ENCODE results near the gene LYRM2. TPM values are rescaled to one million over a fixed set of nuclear protein-coding genes. Genes with fewer than 3 reads are reported as not detected.

The LYRM2 gene
- total and polyA plus RNA-seq, 9 of the 15 experiments (the other 6 are each of a cell fraction or from before 2014, with no cell fraction given), result 13.9 to 115 (median 42.9) TPM

GRCh38 chr6:89580997-89581666, 57.4 kb downstream of the LYRM2 start (continued):
- TF ChIP-seq ZNF644 (tag; IDR thresholded peaks at IDR 0.05; ENCODE audit: low read depth) (no peak), MTA3 (IDR thresholded peaks at IDR 0.05; ENCODE audit: borderline replicate concordance) (no peak), NFXL1 (CRISPR knock-in tag; IDR thresholded peaks at IDR 0.05) (no peak), EWSR1 (IDR thresholded peaks at IDR 0.05; ENCODE audit: borderline replicate concordance, low read depth, partially characterized antibody) (no peak), SAFB2 (IDR thresholded peaks at IDR 0.05; ENCODE audit: borderline replicate concordance, low read depth, low read length, severe bottlenecking) (no peak), POU5F1 (IDR thresholded peaks at IDR 0.05; ENCODE audit: borderline replicate concordance, low read depth, low read length, partially characterized antibody) (no peak)

GRCh38 chr6:89575562-89575960, 63.0 kb downstream of the LYRM2 start:
- Histone ChIP-seq H3K9me1 (ENCODE audit: control insufficient read depth, insufficient read depth, low read length) (no peaks in the 10 kb centered on the region), H3K79me2 (ENCODE audit: control insufficient read depth, insufficient read depth, low read length) (no peaks in the 10 kb centered on the region), H3K4me3 (no peak overlapping the region), H4K20me1 (replicated peaks; ENCODE audit: control insufficient read depth, insufficient read depth, low read length) (no peaks in the 10 kb centered on the region), H3K36me3 (ENCODE audit: control insufficient read depth, insufficient read depth, low read length) (no peaks in the 10 kb centered on the region), H3K4me1 (replicated peaks in 1 of 2; ENCODE audit: control insufficient read depth in 2 of 2, insufficient read depth in 2 of 2, low read length in 2 of 2) (no peaks in the 10 kb centered on the region), H2AFZ (ENCODE audit: low read depth, low read length) (no peak overlapping the region), H3K9ac (ENCODE audit: insufficient read depth in 1 of 2, low read depth in 2 of 2, low read length in 2 of 2) (no peak overlapping the region), H3K9me3 (replicated peaks; ENCODE audit: control insufficient read depth, insufficient read depth, low read depth, low read length) (no peaks in the 10 kb centered on the region), H3K4me2 (ENCODE audit: insufficient read depth, low read length) (no peak overlapping the region), H3K27me3 (ENCODE audit: control insufficient read depth in 2 of 2, insufficient read depth in 2 of 2, low read length in 2 of 2) (peaks cover 6 to 8% of the 10 kb centered on the region in 2 experiments; a peak in 4 of 5 replicates), H3K27ac (ENCODE audit: extremely low read depth, low read depth, low read length) (no peak overlapping the region)
- POLR2A ChIA-PET, result no interaction called here
- FAIRE-seq (no peak), ATAC-seq (no peak), DNase-seq (ENCODE audit: extremely low read depth in 1 of 4, low spot score in 3 of 4) (no peak)
- WGBS (ENCODE audit: insufficient coverage, low coverage, missing lambda C conversion rate), result 0% methylated on average over 2 of the region's 2 CpGs
- intact Hi-C loops (cut with micrococcal nuclease), result no loop called here
- CTCF ChIA-PET (ENCODE audit: low intra/inter-chr PET ratio), result no interaction called here
- no peak for TF ChIP-seq POLR2B (IDR thresholded peaks at IDR 0.05; ENCODE audit: low read depth, partially characterized antibody)
- no peak for TF ChIP-seq STAT5B (CRISPR knock-in tag; IDR thresholded peaks at IDR 0.05)
- no peak for TF ChIP-seq HNRNPL (IDR thresholded peaks at IDR 0.05; ENCODE audit: low read depth, low read length)
- TF ChIP-seq MCM2 (IDR thresholded peaks at IDR 0.05; ENCODE audit: low read depth), result no peak
- TF ChIP-seq, protein P1, sequence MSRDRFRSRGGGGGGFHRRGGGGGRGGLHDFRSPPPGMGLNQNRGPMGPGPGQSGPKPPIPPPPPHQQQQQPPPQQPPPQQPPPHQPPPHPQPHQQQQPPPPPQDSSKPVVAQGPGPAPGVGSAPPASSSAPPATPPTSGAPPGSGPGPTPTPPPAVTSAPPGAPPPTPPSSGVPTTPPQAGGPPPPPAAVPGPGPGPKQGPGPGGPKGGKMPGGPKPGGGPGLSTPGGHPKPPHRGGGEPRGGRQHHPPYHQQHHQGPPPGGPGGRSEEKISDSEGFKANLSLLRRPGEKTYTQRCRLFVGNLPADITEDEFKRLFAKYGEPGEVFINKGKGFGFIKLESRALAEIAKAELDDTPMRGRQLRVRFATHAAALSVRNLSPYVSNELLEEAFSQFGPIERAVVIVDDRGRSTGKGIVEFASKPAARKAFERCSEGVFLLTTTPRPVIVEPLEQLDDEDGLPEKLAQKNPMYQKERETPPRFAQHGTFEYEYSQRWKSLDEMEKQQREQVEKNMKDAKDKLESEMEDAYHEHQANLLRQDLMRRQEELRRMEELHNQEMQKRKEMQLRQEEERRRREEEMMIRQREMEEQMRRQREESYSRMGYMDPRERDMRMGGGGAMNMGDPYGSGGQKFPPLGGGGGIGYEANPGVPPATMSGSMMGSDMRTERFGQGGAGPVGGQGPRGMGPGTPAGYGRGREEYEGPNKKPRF (IDR thresholded peaks at IDR 0.05; ENCODE audit: low read depth, low read length), result no peak
- no peak for TF ChIP-seq ZNF764 (CRISPR knock-in tag; IDR thresholded peaks at IDR 0.05; ENCODE audit: low read depth)
- TF ChIP-seq BRF1 (IDR thresholded peaks at IDR 0.05; ENCODE audit: borderline replicate concordance, extremely low read depth, insufficient read length), result no peak
- TF ChIP-seq ZNF586 (CRISPR knock-in tag; conservative IDR thresholded peaks at IDR 0.05), result no peak
- TF ChIP-seq MAFK (IDR thresholded peaks at IDR 0.05; ENCODE audit: low read length), result no peak
- no peak for TF ChIP-seq NRF1 (conservative IDR thresholded peaks at IDR 0.05 in 1 of 2, IDR thresholded peaks at IDR 0.05 in 1 of 2)
- in situ Hi-C loops (cut with MboI), result no loop called here
- BruUV-seq (replicated peaks), result no TSS peak

Data from K562 (cell line).